GM12878 (cell line): Measurements from ENCODE around the gene UVRAG.

Experiments used
- MEF2A ChIP-seq: IDR thresholded peaks from 2 replicates; pipeline ENCODE4 v1.6.1; 2011; ENCODE audit warnings: low read depth, mild to moderate bottlenecking, low read length, moderate library complexity; ENCODE audit not compliant: insufficient read depth
- RCOR1 ChIP-seq: conservative IDR thresholded peaks from 2 replicates; pipeline ENCODE4 v1.6.1; 2012; ENCODE audit warnings: low read depth, low read length, improper control_type of control experiment
- RFX5 ChIP-seq: IDR thresholded peaks from 2 replicates; pipeline ENCODE4 v1.6.1; 2011; ENCODE audit warnings: low read depth, low read length, improper control_type of control experiment
- SMAD1 ChIP-seq: fragments of 450-650 bp; IDR thresholded peaks from 2 replicates; pipeline ENCODE4 v1.6.1; 2018; ENCODE audit warnings: mild to moderate bottlenecking, low read depth; ENCODE audit not compliant: partially characterized antibody
- SUZ12 ChIP-seq: fragments of 200-600 bp; sonication (generic); IDR thresholded peaks from one replicate; pipeline ENCODE4 v1.6.1; 2018; ENCODE audit warnings: antibody characterized with exemption, mild to moderate bottlenecking; ENCODE audit not compliant: unreplicated experiment
- TF ChIP-seq, protein P1 (sequence below): fragments of 450-650 bp; IDR thresholded peaks from 2 replicates; pipeline ENCODE4 v1.6.1; 2016; ENCODE audit warnings: mild to moderate bottlenecking, moderate library complexity, borderline replicate concordance
- TF ChIP-seq, protein P2 (sequence below): IDR thresholded peaks from 2 replicates; pipeline ENCODE4 v1.6.1; 2011; ENCODE audit warnings: borderline replicate concordance, low read depth, mild to moderate bottlenecking, moderate library complexity, mixed read lengths, low read length; ENCODE audit not compliant: insufficient read depth; ENCODE audit errors: extremely low read length

DNA sequence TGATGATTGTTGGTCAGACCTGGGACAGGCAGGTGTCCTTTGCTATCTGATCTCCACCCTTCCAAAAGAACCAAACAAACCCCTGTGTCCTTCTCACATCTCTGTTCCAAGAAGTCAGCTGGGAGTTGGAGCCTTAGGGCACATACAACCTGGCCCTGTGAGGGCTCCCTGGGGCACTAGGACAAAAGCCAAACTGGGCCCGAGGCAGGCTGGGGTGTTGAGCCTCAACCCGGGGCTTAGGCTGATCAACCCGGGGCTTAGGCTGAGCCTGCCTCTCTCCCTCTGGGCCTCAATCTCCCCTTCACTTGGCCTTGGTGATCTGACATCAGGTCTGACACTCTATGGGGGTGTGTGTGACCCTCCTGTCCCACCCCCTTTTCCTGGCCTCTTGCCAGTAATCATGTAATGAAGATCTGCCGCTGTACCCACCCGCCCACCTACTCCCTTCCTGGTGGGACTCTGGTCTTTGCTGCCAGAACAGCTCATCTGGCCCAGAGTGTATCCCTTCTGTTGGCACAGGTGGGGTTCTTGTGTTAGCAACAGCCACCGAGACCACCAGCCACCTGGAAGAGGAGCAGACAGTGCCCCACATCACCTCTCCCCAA, 22.8 kb upstream of the UVRAG start:
- no peak for TF ChIP-seq RFX5
- TF ChIP-seq MEF2A = no peak
- TF ChIP-seq, protein P1, sequence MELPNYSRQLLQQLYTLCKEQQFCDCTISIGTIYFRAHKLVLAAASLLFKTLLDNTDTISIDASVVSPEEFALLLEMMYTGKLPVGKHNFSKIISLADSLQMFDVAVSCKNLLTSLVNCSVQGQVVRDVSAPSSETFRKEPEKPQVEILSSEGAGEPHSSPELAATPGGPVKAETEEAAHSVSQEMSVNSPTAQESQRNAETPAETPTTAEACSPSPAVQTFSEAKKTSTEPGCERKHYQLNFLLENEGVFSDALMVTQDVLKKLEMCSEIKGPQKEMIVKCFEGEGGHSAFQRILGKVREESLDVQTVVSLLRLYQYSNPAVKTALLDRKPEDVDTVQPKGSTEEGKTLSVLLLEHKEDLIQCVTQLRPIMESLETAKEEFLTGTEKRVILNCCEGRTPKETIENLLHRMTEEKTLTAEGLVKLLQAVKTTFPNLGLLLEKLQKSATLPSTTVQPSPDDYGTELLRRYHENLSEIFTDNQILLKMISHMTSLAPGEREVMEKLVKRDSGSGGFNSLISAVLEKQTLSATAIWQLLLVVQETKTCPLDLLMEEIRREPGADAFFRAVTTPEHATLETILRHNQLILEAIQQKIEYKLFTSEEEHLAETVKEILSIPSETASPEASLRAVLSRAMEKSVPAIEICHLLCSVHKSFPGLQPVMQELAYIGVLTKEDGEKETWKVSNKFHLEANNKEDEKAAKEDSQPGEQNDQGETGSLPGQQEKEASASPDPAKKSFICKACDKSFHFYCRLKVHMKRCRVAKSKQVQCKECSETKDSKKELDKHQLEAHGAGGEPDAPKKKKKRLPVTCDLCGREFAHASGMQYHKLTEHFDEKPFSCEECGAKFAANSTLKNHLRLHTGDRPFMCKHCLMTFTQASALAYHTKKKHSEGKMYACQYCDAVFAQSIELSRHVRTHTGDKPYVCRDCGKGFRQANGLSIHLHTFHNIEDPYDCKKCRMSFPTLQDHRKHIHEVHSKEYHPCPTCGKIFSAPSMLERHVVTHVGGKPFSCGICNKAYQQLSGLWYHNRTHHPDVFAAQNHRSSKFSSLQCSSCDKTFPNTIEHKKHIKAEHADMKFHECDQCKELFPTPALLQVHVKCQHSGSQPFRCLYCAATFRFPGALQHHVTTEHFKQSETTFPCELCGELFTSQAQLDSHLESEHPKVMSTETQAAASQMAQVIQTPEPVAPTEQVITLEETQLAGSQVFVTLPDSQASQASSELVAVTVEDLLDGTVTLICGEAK = no peak
- no peak for TF ChIP-seq SUZ12
- no peak for TF ChIP-seq RCOR1
- TF ChIP-seq SMAD1 = no peak
- TF ChIP-seq, protein P2, sequence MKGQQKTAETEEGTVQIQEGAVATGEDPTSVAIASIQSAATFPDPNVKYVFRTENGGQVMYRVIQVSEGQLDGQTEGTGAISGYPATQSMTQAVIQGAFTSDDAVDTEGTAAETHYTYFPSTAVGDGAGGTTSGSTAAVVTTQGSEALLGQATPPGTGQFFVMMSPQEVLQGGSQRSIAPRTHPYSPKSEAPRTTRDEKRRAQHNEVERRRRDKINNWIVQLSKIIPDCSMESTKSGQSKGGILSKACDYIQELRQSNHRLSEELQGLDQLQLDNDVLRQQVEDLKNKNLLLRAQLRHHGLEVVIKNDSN = no peak
